Left lung (tissue), 10 donors: ENCODE results near the gene MYO18A. TPM values are rescaled to one million over a fixed set of nuclear protein-coding genes. Genes with fewer than 3 reads are reported as not detected.

Source experiments
- ATAC-seq: fragments of 200-7000 bp; cut with Tn5 transposase; one replicate; pipeline ENCODE4 v1.9.1; 2020; ENCODE audit warnings: moderate library complexity
- DNase-seq, 4 donors: peaks; one replicate each; pipeline ENCODE4 v3.0.0-alpha.2; 2013 to 2020
- H3K27ac ChIP-seq, 2 donors: fragments of 200-600 bp; sonication (generic) in 1 of 2; one replicate each; pipeline versions ENCODE4 v1.5.0 to v1.8.0; 2020 to 2021
- H3K27me3 ChIP-seq, 2 donors: fragments of 200-600 bp; sonication (generic) in 1 of 2; one replicate each; pipeline versions ENCODE4 v1.5.0 to v1.8.0; 2020 to 2021
- H3K36me3 ChIP-seq, 2 donors: fragments of 200-600 bp; sonication (generic) in 1 of 2; one replicate each; pipeline versions ENCODE4 v1.5.0 to v1.8.0; 2020 to 2021
- H3K4me1 ChIP-seq, 2 donors: fragments of 200-600 bp; one replicate each; pipeline ENCODE4 v1.8.0; 2021
- H3K4me3 ChIP-seq, 2 donors: fragments of 200-600 bp; sonication (generic) in 1 of 2; one replicate each; pipeline versions ENCODE4 v1.5.0 to v1.8.0; 2020 to 2021; ENCODE audit warnings: mild to moderate bottlenecking in 1 of 2
- H3K9me3 ChIP-seq, 2 donors: fragments of 200-600 bp; sonication (generic) in 1 of 2; one replicate each; pipeline versions ENCODE4 v1.5.0 to v1.8.0; 2020 to 2021
- CTCF ChIP-seq, 2 donors: fragments of 200-600 bp; sonication (generic) in 1 of 2; IDR thresholded peaks; one replicate each; pipeline versions ENCODE4 v1.5.0 to v1.8.0; 2021; ENCODE audit warnings: antibody characterized with exemption in 2 of 2
- intact Hi-C, 2 donors: fragments of 100-400 bp; cut with DNase I; formaldehyde crosslinking; loops; one replicate each; pipeline versions ENCODE4 v1.11.2 to v1.14.2; 2022
- polyA plus RNA-seq, 6 donors: library from polyadenylated mRNA; unstranded; fragments of 120-200 nt; gene quantifications; one replicate each; pipeline ENCODE4 v1.2.1, GENCODE V29; 2013; ENCODE audit not compliant: insufficient read length in 6 of 6
- total RNA-seq, 2 donors: library from RNA; stranded (reverse); fragmentation: NEBNext Ultra II Directional; extraction: Animal tissue kit (Norgen Biotek cat#: 25700); gene quantifications; one replicate each; pipeline ENCODE4 v1.2.1, GENCODE V29; 2021
- donor health status: DM: no; HTN: yes; CAD: no.
- donor health status: DM: no; HTN: no; CAD: no.

The MYO18A gene
- total and polyA plus RNA-seq, 8 donors, result 37.0 to 58.3 (median 40.4) TPM

- Histone ChIP-seq H3K36me3 (no peaks in the 10 kb centered on the region), H3K4me1 (peaks cover 52 to 66% of the 10 kb centered on the region in 2 donors), H3K27me3 (no peaks in the 10 kb centered on the region), H3K4me3 (no peak overlapping the region), H3K27ac (peak overlapping the region; percentile 31 to 83), H3K9me3 (no peaks in the 10 kb centered on the region)
- intact Hi-C loops, result no loop called here
- no peak for TF ChIP-seq CTCF (IDR thresholded peaks at IDR 0.05)
- DNase-seq (peak in 2 of 4 donors; percentile 73 to 86), ATAC-seq (peak; percentile 76)
Observed at GRCh38 chr17:29155227-29155965, 24.8 kb downstream of the MYO18A start.

- ATAC-seq, result peak; percentile 9
- Histone ChIP-seq H3K27ac (peak overlapping the region; percentile 31 to 83), H3K36me3 (no peaks in the 10 kb centered on the region), H3K4me1 (peaks cover 52 to 66% of the 10 kb centered on the region in 2 donors), H3K27me3 (no peaks in the 10 kb centered on the region), H3K9me3 (no peaks in the 10 kb centered on the region), H3K4me3 (no peak overlapping the region)
- TF ChIP-seq CTCF (IDR thresholded peaks at IDR 0.05), result no peak
- intact Hi-C loops, result no loop called here
- no peak for DNase-seq
Observed at GRCh38 chr17:29154516-29155226, 25.5 kb downstream of the MYO18A start.

GRCh38 chr17:29151567-29151966 is 28.6 kb downstream of the MYO18A start:
- no peak for ATAC-seq
- Histone ChIP-seq H3K27ac (no peak overlapping the region), H3K27me3 (no peaks in the 10 kb centered on the region), H3K36me3 (no peaks in the 10 kb centered on the region), H3K4me1 (peaks cover 31 to 57% of the 10 kb centered on the region in 2 donors), H3K4me3 (no peak overlapping the region), H3K9me3 (no peaks in the 10 kb centered on the region)
- DNase-seq, result no peak
- intact Hi-C loops, result no loop called here
- TF ChIP-seq CTCF (IDR thresholded peaks at IDR 0.05), result no peak

- Histone ChIP-seq H3K4me3 (no peak overlapping the region), H3K27ac (peak overlapping the region in 1 of 2 donors; percentile 87), H3K9me3 (no peaks in the 10 kb centered on the region), H3K4me1 (peaks cover 21 to 57% of the 10 kb centered on the region in 2 donors), H3K27me3 (no peaks in the 10 kb centered on the region), H3K36me3 (no peaks in the 10 kb centered on the region)
- no peak for DNase-seq
- no peak for ATAC-seq
- no peak for TF ChIP-seq CTCF (IDR thresholded peaks at IDR 0.05)
- intact Hi-C loops, result no loop called here
Observed at GRCh38 chr17:29150161-29150560, 30.0 kb downstream of the MYO18A start.

GRCh38 chr17:29149431-29150064 is 30.6 kb downstream of the MYO18A start:
- DNase-seq, result peak in 1 of 4 donors; percentile 69
- no peak for TF ChIP-seq CTCF (IDR thresholded peaks at IDR 0.05)
- H3K4me1 ChIP-seq, result peaks cover 15 to 57% of the 10 kb centered on the region in 2 donors

More at GRCh38 chr17:29149431-29150064, 30.6 kb downstream of the MYO18A start:
- no peaks in the 10 kb centered on the region for H3K36me3 ChIP-seq
- ATAC-seq, result no peak
- H3K4me3 ChIP-seq, result peak overlapping the region; percentile 35 to 37
- intact Hi-C loops, result loop anchor here in 1 of 2 donors (2.0 to 5.0 kb wide), 2 partner anchors 69 to 143 kb away; partner anchors contain the start of gene NUFIP2
- no peaks in the 10 kb centered on the region for H3K27me3 ChIP-seq
- H3K27ac ChIP-seq, result peak overlapping the region; percentile 81 to 87
- no peaks in the 10 kb centered on the region for H3K9me3 ChIP-seq
